ENCODE results near the gene HOXA6.

The HOXA6 gene

GRCh38 chr7:27144781-27145164, 2.8 kb downstream of the HOXA6 start:
- peaks cover 86% of the 10 kb centered on the region for H3K36me3 Mint-ChIP-seq (ENCODE audit: low read depth)
- TF ChIP-seq, protein P1, sequence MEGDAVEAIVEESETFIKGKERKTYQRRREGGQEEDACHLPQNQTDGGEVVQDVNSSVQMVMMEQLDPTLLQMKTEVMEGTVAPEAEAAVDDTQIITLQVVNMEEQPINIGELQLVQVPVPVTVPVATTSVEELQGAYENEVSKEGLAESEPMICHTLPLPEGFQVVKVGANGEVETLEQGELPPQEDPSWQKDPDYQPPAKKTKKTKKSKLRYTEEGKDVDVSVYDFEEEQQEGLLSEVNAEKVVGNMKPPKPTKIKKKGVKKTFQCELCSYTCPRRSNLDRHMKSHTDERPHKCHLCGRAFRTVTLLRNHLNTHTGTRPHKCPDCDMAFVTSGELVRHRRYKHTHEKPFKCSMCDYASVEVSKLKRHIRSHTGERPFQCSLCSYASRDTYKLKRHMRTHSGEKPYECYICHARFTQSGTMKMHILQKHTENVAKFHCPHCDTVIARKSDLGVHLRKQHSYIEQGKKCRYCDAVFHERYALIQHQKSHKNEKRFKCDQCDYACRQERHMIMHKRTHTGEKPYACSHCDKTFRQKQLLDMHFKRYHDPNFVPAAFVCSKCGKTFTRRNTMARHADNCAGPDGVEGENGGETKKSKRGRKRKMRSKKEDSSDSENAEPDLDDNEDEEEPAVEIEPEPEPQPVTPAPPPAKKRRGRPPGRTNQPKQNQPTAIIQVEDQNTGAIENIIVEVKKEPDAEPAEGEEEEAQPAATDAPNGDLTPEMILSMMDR (IDR thresholded peaks at IDR 0.05; ENCODE audit: unreplicated experiment in 3 of 3): no peak
- peak overlapping the region; percentile 95 to 98 (median 96) for H3K4me3 Mint-ChIP-seq
- no peaks in the 10 kb centered on the region for H3K9me3 Mint-ChIP-seq
- H3K27me3 Mint-ChIP-seq (ENCODE audit: low read depth): peaks cover 10% of the 10 kb centered on the region
- peak overlapping the region; percentile 97 to 100 (median 99) for H3K27ac Mint-ChIP-seq
- H3K4me1 Mint-ChIP-seq: peaks cover 74% of the 10 kb centered on the region

- peak overlapping the region; percentile 97 to 100 (median 99) for H3K27ac Mint-ChIP-seq
- peak overlapping the region; percentile 95 to 98 (median 96) for H3K4me3 Mint-ChIP-seq
- H3K9me3 Mint-ChIP-seq: no peaks in the 10 kb centered on the region
- peaks cover 76% of the 10 kb centered on the region for H3K4me1 Mint-ChIP-seq
- TF ChIP-seq, protein P1 (IDR thresholded peaks at IDR 0.05; ENCODE audit: unreplicated experiment in 3 of 3): no peak
- H3K36me3 Mint-ChIP-seq (ENCODE audit: low read depth): peaks cover 83% of the 10 kb centered on the region
- H3K27me3 Mint-ChIP-seq (ENCODE audit: low read depth): peaks cover 10% of the 10 kb centered on the region
Observed at GRCh38 chr7:27143950-27144780, 3.4 kb downstream of the HOXA6 start.

DNA sequence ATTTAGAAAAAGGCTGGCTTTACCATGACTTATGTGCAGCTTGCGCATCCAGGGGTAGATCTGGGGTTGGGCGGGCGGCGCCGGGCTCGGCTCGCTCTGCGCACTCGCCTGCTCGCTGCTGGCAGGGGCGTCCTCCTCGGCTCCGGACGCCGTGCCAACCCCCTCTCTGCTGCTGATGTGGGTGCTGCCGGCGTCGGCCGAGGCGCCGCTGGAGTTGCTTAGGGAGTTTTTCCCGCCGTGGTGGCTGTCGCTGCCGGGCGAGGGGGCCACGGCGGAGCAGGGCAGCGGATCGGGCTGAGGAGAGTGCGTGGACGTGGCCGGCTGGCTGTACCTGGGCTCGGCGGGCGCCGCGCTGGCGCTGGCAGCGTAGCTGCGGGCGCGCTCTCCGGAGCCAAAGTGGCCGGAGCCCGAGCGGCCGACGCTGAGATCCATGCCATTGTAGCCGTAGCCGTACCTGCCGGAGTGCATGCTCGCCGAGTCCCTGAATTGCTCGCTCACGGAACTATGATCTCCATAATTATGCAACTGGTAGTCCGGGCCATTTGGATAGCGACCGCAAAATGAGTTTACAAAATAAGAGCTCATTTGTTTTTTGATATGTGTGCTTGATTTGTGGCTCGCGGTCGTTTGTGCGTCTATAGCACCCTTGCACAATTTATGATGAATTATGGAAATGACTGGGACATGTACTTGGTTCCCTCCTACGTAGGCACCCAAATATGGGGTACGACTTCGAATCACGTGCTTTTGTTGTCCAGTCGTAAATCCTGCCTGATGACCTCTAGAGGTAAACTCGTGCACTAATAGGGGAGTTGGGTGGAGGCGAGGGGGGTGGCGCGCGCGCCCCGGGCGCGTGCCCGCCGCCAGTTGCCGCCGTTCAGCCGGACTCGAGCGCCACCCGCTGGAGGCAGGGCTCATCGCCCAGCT, 4.3 kb downstream of the HOXA6 start, which contains the start of gene HOXA5:
HOXA5 (minus strand) TSS at position 659 of the 927 bp plus-strand sequence; CDS start at position 585, 74 bp downstream.
- Mint-ChIP-seq H3K4me3 (peak within 1 kb of the TSS; percentile 95 to 98 (median 96)), H3K4me1 (peaks cover 82% of the 10 kb centered on the region), H3K9me3 (no peaks in the 10 kb centered on the region), H3K36me3 (ENCODE audit: low read depth) (peaks cover 85% of the 10 kb centered on the region), H3K27me3 (ENCODE audit: low read depth) (peaks cover 10% of the 10 kb centered on the region), H3K27ac (peak within 1 kb of the TSS; percentile 98 to 100 (median 99))
- TF ChIP-seq, protein P1 (IDR thresholded peaks at IDR 0.05; ENCODE audit: unreplicated experiment in 3 of 3): peak; percentile 82 to 97 (median 94)

- Mint-ChIP-seq H3K36me3 (ENCODE audit: low read depth) (peaks cover 86% of the 10 kb centered on the region), H3K9me3 (no peaks in the 10 kb centered on the region), H3K4me1 (peaks cover 85% of the 10 kb centered on the region), H3K4me3 (peak overlapping the region; percentile 95 to 98 (median 96)), H3K27me3 (ENCODE audit: low read depth) (peaks cover 10% of the 10 kb centered on the region), H3K27ac (peak overlapping the region; percentile 98 to 100 (median 99))
- TF ChIP-seq, protein P1 (IDR thresholded peaks at IDR 0.05; ENCODE audit: unreplicated experiment in 3 of 3): no peak
Observed at GRCh38 chr7:27142580-27143022, 5.0 kb downstream of the HOXA6 start.

- H3K27me3 Mint-ChIP-seq (ENCODE audit: low read depth): peaks cover 10% of the 10 kb centered on the region
- TF ChIP-seq, protein P1 (IDR thresholded peaks at IDR 0.05; ENCODE audit: unreplicated experiment in 3 of 3): peak in 1 of 3 experiments; percentile 29
- H3K4me1 Mint-ChIP-seq: peaks cover 86% of the 10 kb centered on the region
- H3K36me3 Mint-ChIP-seq (ENCODE audit: low read depth): peaks cover 83% of the 10 kb centered on the region
- H3K9me3 Mint-ChIP-seq: no peaks in the 10 kb centered on the region
- H3K27ac Mint-ChIP-seq: peak overlapping the region; percentile 98 to 100 (median 99)
- H3K4me3 Mint-ChIP-seq: peak overlapping the region; percentile 95 to 98 (median 96)
Observed at GRCh38 chr7:27141923-27142579, 5.5 kb downstream of the HOXA6 start.
